Endothelial cell of umbilical vein (primary cell): ENCODE results near the gene SLFNL1.

Source experiments
- EZH2 ChIP-seq: IDR thresholded peaks from 2 replicates; pipeline ENCODE4 v1.6.1; 2012; ENCODE audit warnings: borderline replicate concordance, low read depth, mild to moderate bottlenecking, moderate library complexity, low read length, inconsistent platforms; ENCODE audit not compliant: severe bottlenecking
- TF ChIP-seq, protein P1 (sequence below), 2 donors: IDR thresholded peaks; 1 replicate in 1 of 2; 2 replicates in 1 of 2; pipeline ENCODE4 v1.5.1; 2011; ENCODE audit warnings: low read length in 2 of 2, mild to moderate bottlenecking in 2 of 2, moderate library complexity in 2 of 2, control low read depth in 1 of 2, inconsistent platforms in 1 of 2, low read depth in 1 of 2; ENCODE audit not compliant: insufficient read depth in 1 of 2; ENCODE audit errors: extremely low read depth in 1 of 2

DNA sequence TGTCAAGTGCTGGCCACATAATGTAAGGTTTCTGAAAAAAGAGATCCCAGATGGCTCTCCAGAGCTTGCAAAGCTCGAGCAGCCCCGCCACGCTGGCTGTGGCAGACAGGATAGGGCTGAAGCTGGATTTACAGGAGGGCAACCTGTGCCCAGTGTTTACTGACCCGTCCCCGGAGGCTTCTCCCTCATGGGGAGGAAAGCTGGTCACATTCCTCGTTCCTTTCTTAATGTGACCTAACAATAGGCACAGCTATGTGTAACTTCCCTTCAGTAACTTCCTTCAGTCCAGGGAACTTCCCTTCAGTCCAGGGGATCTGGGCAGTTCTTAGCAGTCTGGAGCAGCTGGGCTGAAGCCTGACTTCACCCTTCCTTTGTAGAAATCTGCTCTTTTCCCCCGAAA lies 7.7 kb downstream of the SLFNL1 start:
- TF ChIP-seq, protein P1, sequence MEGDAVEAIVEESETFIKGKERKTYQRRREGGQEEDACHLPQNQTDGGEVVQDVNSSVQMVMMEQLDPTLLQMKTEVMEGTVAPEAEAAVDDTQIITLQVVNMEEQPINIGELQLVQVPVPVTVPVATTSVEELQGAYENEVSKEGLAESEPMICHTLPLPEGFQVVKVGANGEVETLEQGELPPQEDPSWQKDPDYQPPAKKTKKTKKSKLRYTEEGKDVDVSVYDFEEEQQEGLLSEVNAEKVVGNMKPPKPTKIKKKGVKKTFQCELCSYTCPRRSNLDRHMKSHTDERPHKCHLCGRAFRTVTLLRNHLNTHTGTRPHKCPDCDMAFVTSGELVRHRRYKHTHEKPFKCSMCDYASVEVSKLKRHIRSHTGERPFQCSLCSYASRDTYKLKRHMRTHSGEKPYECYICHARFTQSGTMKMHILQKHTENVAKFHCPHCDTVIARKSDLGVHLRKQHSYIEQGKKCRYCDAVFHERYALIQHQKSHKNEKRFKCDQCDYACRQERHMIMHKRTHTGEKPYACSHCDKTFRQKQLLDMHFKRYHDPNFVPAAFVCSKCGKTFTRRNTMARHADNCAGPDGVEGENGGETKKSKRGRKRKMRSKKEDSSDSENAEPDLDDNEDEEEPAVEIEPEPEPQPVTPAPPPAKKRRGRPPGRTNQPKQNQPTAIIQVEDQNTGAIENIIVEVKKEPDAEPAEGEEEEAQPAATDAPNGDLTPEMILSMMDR (IDR thresholded peaks at IDR 0.05; ENCODE audit: extremely low read depth in 1 of 2, insufficient read depth in 1 of 2, low read depth in 1 of 2, low read length in 2 of 2): no peak
- no peak for TF ChIP-seq EZH2
